GM12878 (cell line): ENCODE data around the gene SCARF1. TPM values are rescaled to one million over a fixed set of nuclear protein-coding genes. Genes with fewer than 3 reads are reported as not detected.
A peak's percentile ranks its signal among the peaks of the same experiment; 100 is the strongest.

Source experiments
- ASH2L ChIP-seq: fragments of 300-600, 200-600 bp; sonication (generic); IDR thresholded peaks from 2 replicates; pipeline ENCODE4 v1.6.1; 2017; ENCODE audit warnings: low read depth, mild to moderate bottlenecking, borderline replicate concordance
- BCL11A ChIP-seq: IDR thresholded peaks from 2 replicates; pipeline ENCODE4 v1.6.1; 2011; ENCODE audit warnings: low read depth, low read length
- CBX3 ChIP-seq: fragments of 200-600 bp; sonication (generic); IDR thresholded peaks from 2 replicates; pipeline ENCODE4 v1.6.1; 2016; ENCODE audit warnings: low read depth, borderline replicate concordance
- CHD4 ChIP-seq: fragments of 200-600 bp; sonication (generic); IDR thresholded peaks from 2 replicates; pipeline ENCODE4 v1.6.1; 2016; ENCODE audit warnings: mild to moderate bottlenecking
- CREM ChIP-seq: IDR thresholded peaks from 2 replicates; pipeline ENCODE4 v1.6.1; 2014; ENCODE audit warnings: antibody characterized with exemption, low read depth
- ETV6 ChIP-seq, 2 experiments: fragments of 450-650 bp in 1 of 2; IDR thresholded peaks in 1 of 2; conservative IDR thresholded peaks in 1 of 2; 2 replicates each; pipeline ENCODE4 v1.6.1; 2014; ENCODE audit warnings: antibody characterized with exemption in 1 of 2, borderline replicate concordance in 1 of 2, low read depth in 1 of 2, mild to moderate bottlenecking in 1 of 2, moderate library complexity in 1 of 2
- FOS ChIP-seq: IDR thresholded peaks from 3 replicates; pipeline ENCODE4 v1.6.1; 2011; ENCODE audit warnings: borderline replicate concordance; ENCODE audit not compliant: insufficient read length; ENCODE audit errors: extremely low read depth
- FOXM1 ChIP-seq: IDR thresholded peaks from 2 replicates; pipeline ENCODE4 v1.6.1; 2012; ENCODE audit warnings: low read depth, mild to moderate bottlenecking, inconsistent platforms, low read length, moderate library complexity
- JUND ChIP-seq: IDR thresholded peaks from 2 replicates; pipeline ENCODE4 v1.6.1; 2012; ENCODE audit warnings: low read depth, mild to moderate bottlenecking, low read length, improper control_type of control experiment, moderate library complexity
- LARP7 ChIP-seq: fragments of 450-650 bp; IDR thresholded peaks from 2 replicates; pipeline ENCODE4 v1.6.1; 2017; ENCODE audit warnings: mild to moderate bottlenecking
- MEF2A ChIP-seq: IDR thresholded peaks from 2 replicates; pipeline ENCODE4 v1.6.1; 2011; ENCODE audit warnings: low read depth, mild to moderate bottlenecking, low read length, moderate library complexity; ENCODE audit not compliant: insufficient read depth
- MTA3 ChIP-seq: IDR thresholded peaks from 2 replicates; pipeline ENCODE4 v1.6.1; 2012; ENCODE audit warnings: low read length, inconsistent platforms, borderline replicate concordance
- NR2C2 ChIP-seq: IDR thresholded peaks from 2 replicates; pipeline ENCODE4 v1.6.1; 2011; ENCODE audit warnings: borderline replicate concordance, low read depth; ENCODE audit not compliant: control insufficient read depth, insufficient read length
- RAD51 ChIP-seq: fragments of 450-650 bp; IDR thresholded peaks from 2 replicates; pipeline ENCODE4 v1.6.1; 2016; ENCODE audit warnings: moderate library complexity, mild to moderate bottlenecking, inconsistent platforms
- RELA ChIP-seq: fragments of 450-650 bp; IDR thresholded peaks from 2 replicates; pipeline ENCODE4 v1.8.0; 2014; ENCODE audit warnings: borderline replicate concordance; ENCODE audit not compliant: partially characterized antibody
- SIX5 ChIP-seq: IDR thresholded peaks from 2 replicates; pipeline ENCODE4 v1.6.1; 2011; ENCODE audit warnings: mild to moderate bottlenecking, low read depth, low read length, moderate library complexity; ENCODE audit not compliant: severe bottlenecking
- SMAD1 ChIP-seq: fragments of 450-650 bp; IDR thresholded peaks from 2 replicates; pipeline ENCODE4 v1.6.1; 2018; ENCODE audit warnings: mild to moderate bottlenecking, low read depth; ENCODE audit not compliant: partially characterized antibody
- SMAD5 ChIP-seq: IDR thresholded peaks from 2 replicates; pipeline ENCODE4 v1.6.1; 2016; ENCODE audit warnings: antibody characterized with exemption, low read depth
- SREBF2 ChIP-seq: IDR thresholded peaks from 2 replicates; pipeline ENCODE4 v1.6.1; 2012; ENCODE audit warnings: mild to moderate bottlenecking, low read length
- STAT1 ChIP-seq: fragments of 450-650 bp; conservative IDR thresholded peaks from 2 replicates; pipeline ENCODE4 v1.6.1; 2014; ENCODE audit warnings: antibody characterized with exemption, mild to moderate bottlenecking
- SUZ12 ChIP-seq: fragments of 200-600 bp; sonication (generic); IDR thresholded peaks from one replicate; pipeline ENCODE4 v1.6.1; 2018; ENCODE audit warnings: antibody characterized with exemption, mild to moderate bottlenecking; ENCODE audit not compliant: unreplicated experiment
- TARDBP ChIP-seq: IDR thresholded peaks from 2 replicates; pipeline ENCODE4 v1.6.1; 2016; ENCODE audit warnings: borderline replicate concordance
- TCF3 ChIP-seq: IDR thresholded peaks from 2 replicates; pipeline ENCODE4 v1.6.1; 2012; ENCODE audit warnings: low read depth, mild to moderate bottlenecking, low read length, borderline replicate concordance; ENCODE audit not compliant: insufficient read depth
- TCF7 ChIP-seq: IDR thresholded peaks from 2 replicates; pipeline ENCODE4 v1.6.1; 2014; ENCODE audit warnings: antibody characterized with exemption, borderline replicate concordance
- YY1 ChIP-seq: IDR thresholded peaks from 2 replicates; pipeline ENCODE4 v1.6.1; 2011; ENCODE audit warnings: low read depth, mild to moderate bottlenecking, low read length
- ZNF207 ChIP-seq: fragments of 450-650 bp; IDR thresholded peaks from 2 replicates; pipeline ENCODE4 v1.6.1; 2014; ENCODE audit warnings: antibody characterized with exemption, mild to moderate bottlenecking, borderline replicate concordance
- ZNF274 ChIP-seq: IDR thresholded peaks from one replicate; pipeline ENCODE4 v1.8.0; 2011; ENCODE audit not compliant: insufficient read length, insufficient read depth
- polyA plus RNA-seq, 11 experiments: library from polyadenylated mRNA; depleted of rRNA in 4 of 11; unstranded in 6 of 11; stranded (reverse) in 5 of 11; fragments of >200 nt; fragmentation: Nextera tagmentation in 4 of 11; fragmentation: Illumina TruSeq in 1 of 11; extraction: Ambion mirVana in 4 of 11; extraction: Trizol in 1 of 11; gene quantifications; 1 replicate in 1 of 11; 2 replicates in 10 of 11; pipeline versions ENCODE4 v1.2.1 to v1.2.3, GENCODE V29; 2011 to 2016; ENCODE audit warnings: inconsistent platforms in 2 of 11, missing spikeins in 2 of 11, low read depth in 1 of 11
- total RNA-seq, 4 experiments: library from RNA; depleted of rRNA in 3 of 4; stranded (reverse); fragments of >200 nt in 3 of 4; fragmentation: Illumina TruSeq in 1 of 4; extraction: Trizol in 1 of 4; gene quantifications; 2 replicates each; pipeline versions ENCODE4 v1.2.1 to v1.2.3, GENCODE V29; 2013 to 2021
- TF ChIP-seq, protein P1 (sequence below): IDR thresholded peaks from 2 replicates; pipeline ENCODE4 v1.6.1; 2011; ENCODE audit warnings: low read depth, mild to moderate bottlenecking, low read length, moderate library complexity, borderline replicate concordance; ENCODE audit errors: extremely low read depth
- TF ChIP-seq, protein P2 (sequence below): fragments of 450-650 bp; formaldehyde crosslinking; IDR thresholded peaks from 2 replicates; pipeline ENCODE4 v1.4.0; 2022; ENCODE audit warnings: mild to moderate bottlenecking, moderate library complexity

Gene SCARF1
- total and polyA plus RNA-seq, 10 of the 15 experiments (the other 5 are each of a cell fraction or from before 2014, with no cell fraction given), result 0.10 to 1.7 (median 0.43) TPM

- TF ChIP-seq ZNF207 (no peak), SIX5 (no peak), RAD51 (no peak), SMAD5 (no peak; the same call in 1 of the 2 replicates), ASH2L (no peak), RELA (peak; percentile 53), TARDBP (no peak), TCF7 (no peak), STAT1 (no peak), MEF2A (no peak), FOS (no peak), BCL11A (no peak; the same call in 1 of the 2 replicates), CHD4 (no peak), MTA3 (no peak), YY1 (0 out of 2 replicates have a peak, but pooled peaks have one; percentile 39), SMAD1 (no peak), SUZ12 (no peak), FOXM1 (no peak), TCF3 (no peak), JUND (peak; percentile 7; the same call in 1 of the 2 replicates), ETV6 (conservative IDR thresholded peaks at IDR 0.05 in 1 of 2, IDR thresholded peaks at IDR 0.05 in 1 of 2; ENCODE audit: borderline replicate concordance in 1 of 2, low read depth in 1 of 2) (peak in 1 of 2 experiments; percentile 80; a peak in 2 of 4 replicates), LARP7 (no peak), CBX3 (no peak), NR2C2 (no peak), SREBF2 (no peak), CREM (peak; percentile 85), ZNF274 (no peak)
- TF ChIP-seq, protein P1, sequence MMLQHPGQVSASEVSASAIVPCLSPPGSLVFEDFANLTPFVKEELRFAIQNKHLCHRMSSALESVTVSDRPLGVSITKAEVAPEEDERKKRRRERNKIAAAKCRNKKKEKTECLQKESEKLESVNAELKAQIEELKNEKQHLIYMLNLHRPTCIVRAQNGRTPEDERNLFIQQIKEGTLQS, result no peak
- TF ChIP-seq, protein P2, sequence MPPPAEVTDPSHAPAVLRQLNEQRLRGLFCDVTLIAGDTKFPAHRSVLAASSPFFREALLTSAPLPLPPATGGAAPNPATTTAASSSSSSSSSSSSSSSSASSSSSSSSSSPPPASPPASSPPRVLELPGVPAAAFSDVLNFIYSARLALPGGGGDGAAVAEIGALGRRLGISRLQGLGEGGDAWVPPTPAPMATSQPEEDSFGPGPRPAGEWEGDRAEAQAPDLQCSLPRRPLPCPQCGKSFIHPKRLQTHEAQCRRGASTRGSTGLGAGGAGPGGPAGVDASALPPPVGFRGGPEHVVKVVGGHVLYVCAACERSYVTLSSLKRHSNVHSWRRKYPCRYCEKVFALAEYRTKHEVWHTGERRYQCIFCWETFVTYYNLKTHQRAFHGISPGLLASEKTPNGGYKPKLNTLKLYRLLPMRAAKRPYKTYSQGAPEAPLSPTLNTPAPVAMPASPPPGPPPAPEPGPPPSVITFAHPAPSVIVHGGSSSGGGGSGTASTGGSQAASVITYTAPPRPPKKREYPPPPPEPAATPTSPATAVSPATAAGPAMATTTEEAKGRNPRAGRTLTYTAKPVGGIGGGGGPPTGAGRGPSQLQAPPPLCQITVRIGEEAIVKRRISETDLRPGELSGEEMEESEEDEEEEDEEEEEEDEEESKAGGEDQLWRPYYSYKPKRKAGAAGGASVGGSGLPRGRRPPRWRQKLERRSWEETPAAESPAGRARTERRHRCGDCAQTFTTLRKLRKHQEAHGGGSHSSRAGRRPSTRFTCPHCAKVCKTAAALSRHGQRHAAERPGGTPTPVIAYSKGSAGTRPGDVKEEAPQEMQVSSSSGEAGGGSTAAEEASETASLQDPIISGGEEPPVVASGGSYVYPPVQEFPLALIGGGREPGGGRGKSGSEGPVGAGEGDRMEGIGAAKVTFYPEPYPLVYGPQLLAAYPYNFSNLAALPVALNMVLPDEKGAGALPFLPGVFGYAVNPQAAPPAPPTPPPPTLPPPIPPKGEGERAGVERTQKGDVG, result no peak
These were observed 882 bp downstream of the SCARF1 start (continued) for GRCh38 chr17:1644493-1645206.
